Thyroid gland (tissue), 4 donors: ENCODE data around the gene GALNT9.

ENCODE experiments used
- POLR2A ChIP-seq, 2 donors: fragments of 450-650 bp; IDR thresholded peaks; one replicate each; pipeline ENCODE4 v1.6.1; 2017; ENCODE audit warnings: antibody characterized with exemption in 2 of 2, mild to moderate bottlenecking in 2 of 2, moderate library complexity in 1 of 2
- TF ChIP-seq, protein P1 (sequence below), 6 experiments: fragments of 200-600 bp in 3 of 6; fragments of 450-650 bp in 3 of 6; sonication (generic) in 3 of 6; IDR thresholded peaks; one replicate each; pipeline ENCODE4 v1.5.1; 2016 to 2019; ENCODE audit warnings: antibody characterized with exemption in 6 of 6, mild to moderate bottlenecking in 2 of 6, inconsistent platforms in 1 of 6, moderate library complexity in 1 of 6

DNA sequence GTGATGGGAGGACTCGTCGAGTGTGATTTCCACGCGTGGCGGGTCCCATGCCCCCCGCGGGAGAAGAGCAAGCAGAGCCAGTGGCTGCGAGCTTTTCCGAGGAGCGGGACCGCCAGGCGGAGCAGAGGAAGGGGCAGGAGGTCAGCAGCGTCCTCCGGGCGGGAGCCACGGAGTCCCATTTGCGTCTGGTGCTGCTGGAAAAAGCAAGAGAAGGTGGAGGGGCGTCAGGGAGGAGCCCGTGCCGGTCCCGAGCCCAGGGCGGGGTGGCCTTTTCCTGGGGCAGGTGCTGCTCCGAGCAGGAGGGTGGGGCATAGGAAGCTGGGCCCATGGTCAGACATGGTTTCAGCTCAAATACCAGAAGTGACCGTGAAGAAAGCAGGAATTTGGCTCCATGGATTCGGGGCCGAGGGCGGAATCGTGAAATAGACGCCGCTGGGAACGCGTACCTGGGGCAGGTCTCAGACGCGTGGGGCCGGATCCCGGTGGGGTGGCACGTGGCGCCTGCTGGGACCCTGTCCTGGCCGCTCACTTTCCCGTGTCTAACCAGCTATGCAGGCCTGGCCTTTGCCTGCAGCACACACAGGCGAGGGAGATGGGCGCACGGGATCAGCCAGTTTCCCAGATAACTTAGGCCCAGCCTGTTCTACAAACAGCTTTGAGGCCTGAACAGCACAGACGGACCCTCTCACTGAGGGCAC, 60.0 kb downstream of the GALNT9 start:
- TF ChIP-seq, protein P1, sequence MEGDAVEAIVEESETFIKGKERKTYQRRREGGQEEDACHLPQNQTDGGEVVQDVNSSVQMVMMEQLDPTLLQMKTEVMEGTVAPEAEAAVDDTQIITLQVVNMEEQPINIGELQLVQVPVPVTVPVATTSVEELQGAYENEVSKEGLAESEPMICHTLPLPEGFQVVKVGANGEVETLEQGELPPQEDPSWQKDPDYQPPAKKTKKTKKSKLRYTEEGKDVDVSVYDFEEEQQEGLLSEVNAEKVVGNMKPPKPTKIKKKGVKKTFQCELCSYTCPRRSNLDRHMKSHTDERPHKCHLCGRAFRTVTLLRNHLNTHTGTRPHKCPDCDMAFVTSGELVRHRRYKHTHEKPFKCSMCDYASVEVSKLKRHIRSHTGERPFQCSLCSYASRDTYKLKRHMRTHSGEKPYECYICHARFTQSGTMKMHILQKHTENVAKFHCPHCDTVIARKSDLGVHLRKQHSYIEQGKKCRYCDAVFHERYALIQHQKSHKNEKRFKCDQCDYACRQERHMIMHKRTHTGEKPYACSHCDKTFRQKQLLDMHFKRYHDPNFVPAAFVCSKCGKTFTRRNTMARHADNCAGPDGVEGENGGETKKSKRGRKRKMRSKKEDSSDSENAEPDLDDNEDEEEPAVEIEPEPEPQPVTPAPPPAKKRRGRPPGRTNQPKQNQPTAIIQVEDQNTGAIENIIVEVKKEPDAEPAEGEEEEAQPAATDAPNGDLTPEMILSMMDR (IDR thresholded peaks at IDR 0.05): no peak
- no peak for TF ChIP-seq POLR2A (IDR thresholded peaks at IDR 0.05)
